WI38 (cell line): ENCODE results near the gene NAALADL2.

Experiments
- H3K4me3 ChIP-seq: 2 replicates; pipeline ENCODE4 v1.5.1; 2011; ENCODE audit warnings: low read depth, mild to moderate bottlenecking, control low read depth, low read length
- CTCF ChIP-seq: IDR thresholded peaks from 2 replicates; pipeline ENCODE4 v1.5.1; 2012; ENCODE audit warnings: low read depth, mild to moderate bottlenecking, control low read depth, low read length

NAALADL2 gene

DNA sequence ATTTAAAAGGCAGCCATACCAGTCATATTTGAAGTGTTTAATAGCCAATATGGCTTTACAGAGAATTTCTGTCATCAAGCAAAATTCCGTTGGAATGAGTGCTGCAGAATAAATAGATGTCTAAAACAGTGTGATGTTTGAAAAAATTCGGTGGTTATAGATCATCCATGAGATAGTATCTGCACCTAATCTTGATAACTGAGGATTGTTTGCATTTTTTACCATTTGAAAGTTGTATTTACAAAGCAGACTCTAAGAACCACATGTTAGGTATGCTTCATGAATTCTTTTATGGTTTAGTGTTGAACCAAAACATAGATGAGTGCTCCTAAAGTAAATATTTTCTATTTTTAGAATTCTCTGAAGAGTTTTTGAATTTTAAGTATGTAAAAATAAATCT is 476.1 kb downstream of the NAALADL2 start:
- no peak overlapping the region for H3K4me3 ChIP-seq
- TF ChIP-seq CTCF: no peak

GRCh38 chr3:175336406-175337133 is 477.4 kb downstream of the NAALADL2 start:
- no peak overlapping the region for H3K4me3 ChIP-seq

GRCh38 chr3:175337631-175338030 is 478.5 kb downstream of the NAALADL2 start:
- H3K4me3 ChIP-seq: no peak overlapping the region

More at GRCh38 chr3:175336406-175337133, 477.4 kb downstream of the NAALADL2 start:
- no peak for TF ChIP-seq CTCF

DNA sequence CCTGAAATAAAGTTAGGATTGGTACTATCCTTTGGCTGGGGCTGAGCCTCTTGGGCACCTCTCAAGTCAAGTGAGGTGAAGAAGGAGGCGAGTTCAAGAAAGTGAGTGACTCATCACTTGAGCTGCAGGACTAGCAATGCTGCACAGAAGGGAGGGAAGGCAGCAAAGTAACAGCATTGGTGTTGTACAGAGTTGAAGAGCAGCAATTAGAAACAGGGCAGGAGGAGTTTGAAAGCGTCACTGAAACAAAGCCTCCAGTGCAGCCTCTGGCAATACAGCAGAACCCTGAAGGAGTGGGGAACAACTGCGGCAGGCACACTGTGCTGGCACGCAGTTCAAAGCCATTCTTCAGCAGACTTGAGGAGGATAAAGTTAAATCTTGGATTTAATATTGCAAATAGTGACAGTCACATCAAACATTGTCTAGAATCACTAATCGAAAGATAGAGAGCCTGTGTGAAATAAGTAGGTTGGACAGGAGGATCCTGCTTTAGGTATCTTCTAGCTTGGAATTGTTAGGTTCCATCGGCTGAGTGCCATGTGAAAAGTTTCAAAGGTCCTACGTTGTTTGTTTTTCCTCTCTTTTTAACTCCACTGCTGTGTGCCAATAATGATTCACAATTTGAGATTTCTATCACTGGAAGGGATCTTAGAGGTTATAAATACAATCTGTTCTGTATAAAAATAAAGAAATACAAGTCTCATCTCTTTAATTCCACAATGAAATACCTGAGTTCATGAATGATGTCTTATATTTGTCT is 479.8 kb downstream of the NAALADL2 start:
- no peak for TF ChIP-seq CTCF
- no peak overlapping the region for H3K4me3 ChIP-seq

More at GRCh38 chr3:175337631-175338030, 478.5 kb downstream of the NAALADL2 start:
- no peak for TF ChIP-seq CTCF

DNA sequence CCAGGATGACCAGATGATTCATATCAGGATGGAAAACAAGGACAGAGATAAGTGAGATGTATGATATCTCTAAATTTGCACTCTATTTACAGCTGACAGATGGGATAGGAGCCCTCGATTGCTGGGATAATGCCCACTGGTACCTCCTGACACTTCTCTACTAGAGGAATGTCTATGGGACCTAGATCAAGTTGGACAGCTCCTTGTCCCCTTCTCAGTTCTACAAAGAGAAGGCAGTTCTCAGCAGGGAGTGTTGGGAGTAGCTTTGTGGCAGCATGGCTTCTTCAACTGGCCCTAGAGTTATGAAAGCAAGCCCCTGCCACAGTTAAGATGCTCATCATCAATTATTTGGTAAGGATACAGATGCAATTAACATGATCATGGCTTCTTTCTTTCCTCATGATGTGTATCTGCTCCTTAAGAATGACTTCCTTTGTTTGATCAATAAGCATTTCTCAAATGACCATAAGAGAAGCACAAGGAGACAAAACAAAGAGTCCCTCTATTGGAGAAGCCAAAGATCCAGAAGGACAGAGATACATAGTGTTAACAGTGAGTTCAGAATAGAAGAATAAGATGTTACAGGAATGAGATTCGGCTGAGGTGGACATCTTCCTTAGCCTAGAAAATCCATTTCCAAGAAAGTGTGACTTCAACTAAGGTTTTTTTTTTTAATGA is 481.3 kb downstream of the NAALADL2 start:
- no peak for TF ChIP-seq CTCF
- no peak overlapping the region for H3K4me3 ChIP-seq

- H3K4me3 ChIP-seq: no peak overlapping the region
- no peak for TF ChIP-seq CTCF
Observed at GRCh38 chr3:175342196-175342595, 483.1 kb downstream of the NAALADL2 start.
